K562 (cell line): ENCODE results near the gene RDM1.

ENCODE experiments used
- CTCF ChIP-seq, 3 experiments: IDR thresholded peaks in 2 of 3; conservative IDR thresholded peaks in 1 of 3; 2 replicates each; pipeline ENCODE4 v1.5.1; 2011 to 2012; ENCODE audit warnings: low read length in 3 of 3, mild to moderate bottlenecking in 3 of 3, control low read depth in 2 of 3, improper control_type of control experiment in 1 of 3, inconsistent platforms in 1 of 3, low read depth in 1 of 3, mixed read lengths in 1 of 3, moderate library complexity in 1 of 3; ENCODE audit not compliant: insufficient read depth in 2 of 3
- HNRNPUL1 ChIP-seq: fragments of 200-400 bp; formaldehyde crosslinking; IDR thresholded peaks from 2 replicates; pipeline ENCODE4 v1.6.1; 2017; ENCODE audit warnings: low read length
- MLX ChIP-seq, 2 experiments: fragments of 450-650 bp in 1 of 2; sonication (generic) in 1 of 2; formaldehyde crosslinking; conservative IDR thresholded peaks; 2 replicates each; pipeline versions ENCODE4 v1.4.0 to v1.8.1; 2020 to 2022; ENCODE audit warnings: mild to moderate bottlenecking in 1 of 2, missing genetic modification reagents in 1 of 2
- ZNF12 ChIP-seq: sonication (generic); formaldehyde crosslinking; IDR thresholded peaks from 2 replicates; pipeline ENCODE4 v1.4.0; 2020; ENCODE audit warnings: mild to moderate bottlenecking, missing genetic modification reagents
- ZNF384 ChIP-seq: IDR thresholded peaks from 2 replicates; pipeline ENCODE4 v1.6.1; 2012; ENCODE audit warnings: low read depth, low read length, improper control_type of control experiment
- ZNF589 ChIP-seq: fragments of 200-800 bp; sonication (Bioruptor generic); IDR thresholded peaks from 2 replicates; pipeline ENCODE4 v1.6.1; 2016; ENCODE audit warnings: low read depth, missing genetic modification characterization, missing compliant biosample characterization

- no peak for TF ChIP-seq MLX (CRISPR knock-in tag; conservative IDR thresholded peaks at IDR 0.05)
- no peak for TF ChIP-seq CTCF (IDR thresholded peaks at IDR 0.05 in 2 of 3, conservative IDR thresholded peaks at IDR 0.05 in 1 of 3; ENCODE audit: insufficient read depth in 2 of 3, low read depth in 1 of 3, low read length in 3 of 3)
- no peak for TF ChIP-seq ZNF384
- TF ChIP-seq HNRNPUL1 = no peak
- TF ChIP-seq ZNF589 (CRISPR knock-in tag) = no peak
- no peak for TF ChIP-seq ZNF12 (CRISPR knock-in tag)
Observed at GRCh38 chr17:35893751-35894150, 36.8 kb downstream of the RDM1 start.
